GM19395 (cell line): ENCODE data around the gene AGTR1.
"Not testable (repeated sequence)": the region's sequence is repeated elsewhere in the genome, so short reads cannot be mapped to it uniquely, and the experiment has no call there.

Experiments used
- ATAC-seq: cut with Tn5 transposase; IDR thresholded peaks from one replicate; pipeline ENCODE4 v1.9.1; 2021; ENCODE audit warnings: mild to moderate bottlenecking, moderate library complexity; ENCODE audit not compliant: unreplicated experiment

Gene AGTR1

DNA sequence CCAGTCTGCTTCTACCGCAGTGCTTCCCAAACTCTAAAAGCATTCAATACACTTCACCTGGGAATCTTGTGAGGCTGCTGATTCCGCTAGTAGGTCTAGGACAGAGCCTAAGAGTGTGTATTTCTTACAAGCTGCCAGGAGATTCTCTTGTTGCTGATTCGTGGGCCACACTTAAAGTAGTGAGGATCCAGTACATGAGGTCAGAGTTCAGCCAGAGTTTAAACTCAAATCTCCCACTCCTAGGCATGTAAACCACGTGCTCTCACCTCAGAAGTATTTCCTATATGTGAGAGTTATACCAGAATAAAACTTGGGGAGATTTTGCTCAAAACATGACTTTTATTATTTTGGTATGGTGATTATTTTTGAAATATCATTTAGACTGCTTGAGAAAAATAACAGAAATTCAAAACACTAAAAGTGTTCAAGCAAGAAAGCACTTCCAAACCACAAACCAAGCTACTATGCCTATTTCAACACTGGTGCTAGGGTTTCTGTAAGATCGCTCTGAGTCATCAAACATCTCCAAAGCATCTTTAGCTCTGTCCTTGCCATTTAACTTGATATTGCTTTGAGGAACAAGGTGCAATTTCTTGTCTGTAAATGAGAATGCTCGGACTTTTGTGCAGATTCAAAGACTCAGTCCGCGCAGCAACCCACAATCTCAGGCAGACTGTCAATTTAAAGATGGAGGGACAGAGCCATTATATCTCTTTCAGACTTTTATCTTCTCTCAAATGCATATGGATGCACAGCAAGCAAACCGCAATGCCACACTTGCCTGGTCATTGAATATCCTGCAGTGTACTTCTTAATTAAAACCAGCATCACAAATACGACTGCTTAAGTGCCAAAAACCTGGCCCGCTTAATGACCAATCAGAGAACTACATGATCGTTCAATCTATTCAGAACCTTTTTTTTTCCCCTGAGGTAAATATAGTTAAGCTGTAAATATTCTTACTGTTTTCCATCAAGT, 59.8 kb downstream of the AGTR1 start:
- ATAC-seq, result no peak

DNA sequence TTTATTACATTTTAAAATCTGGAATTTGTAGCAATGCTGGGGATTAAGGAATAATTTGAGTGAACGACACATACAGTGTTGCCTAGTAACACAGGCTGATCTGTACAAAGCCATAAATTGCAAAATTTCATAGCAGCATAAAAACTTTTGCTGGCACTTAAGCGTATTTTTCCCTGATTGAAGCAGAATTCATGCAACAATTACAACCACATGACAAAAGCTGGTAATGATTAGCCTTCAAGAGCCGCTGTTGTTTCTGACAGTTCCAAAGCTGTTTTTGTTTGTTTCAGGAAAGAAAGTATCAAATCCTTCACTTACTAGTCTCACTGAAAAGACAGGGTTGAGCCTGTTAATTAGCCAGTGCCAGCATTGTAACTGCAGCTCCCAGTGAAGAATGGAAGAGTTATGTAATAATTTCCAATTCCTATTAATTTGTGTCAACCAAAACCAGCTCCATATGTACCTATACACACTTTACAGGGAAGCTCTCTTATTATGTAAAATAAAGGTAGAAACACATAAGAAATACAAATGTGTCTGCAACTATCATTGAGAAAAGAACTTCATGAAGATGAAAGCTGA, 60.7 kb downstream of the AGTR1 start:
- no peak for ATAC-seq

DNA sequence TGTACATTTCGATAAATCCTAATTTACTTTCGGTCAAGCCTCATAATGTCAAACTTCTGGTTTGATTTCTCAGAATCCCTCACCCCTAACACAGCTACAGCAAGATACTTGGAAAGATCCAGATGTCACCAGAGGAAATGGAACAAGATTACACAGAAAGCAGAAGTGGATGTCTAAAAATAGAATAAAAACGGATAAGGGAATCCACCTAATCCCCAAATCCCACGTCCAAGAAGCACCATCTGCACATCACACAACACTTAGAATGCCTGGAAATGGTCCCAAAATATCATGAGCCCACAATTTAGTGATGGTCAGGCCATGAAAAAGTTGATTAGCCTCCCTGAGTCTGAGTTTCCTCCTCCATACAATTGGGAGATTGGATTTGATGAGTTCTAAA, 61.7 kb downstream of the AGTR1 start:
- ATAC-seq, result no peak

DNA sequence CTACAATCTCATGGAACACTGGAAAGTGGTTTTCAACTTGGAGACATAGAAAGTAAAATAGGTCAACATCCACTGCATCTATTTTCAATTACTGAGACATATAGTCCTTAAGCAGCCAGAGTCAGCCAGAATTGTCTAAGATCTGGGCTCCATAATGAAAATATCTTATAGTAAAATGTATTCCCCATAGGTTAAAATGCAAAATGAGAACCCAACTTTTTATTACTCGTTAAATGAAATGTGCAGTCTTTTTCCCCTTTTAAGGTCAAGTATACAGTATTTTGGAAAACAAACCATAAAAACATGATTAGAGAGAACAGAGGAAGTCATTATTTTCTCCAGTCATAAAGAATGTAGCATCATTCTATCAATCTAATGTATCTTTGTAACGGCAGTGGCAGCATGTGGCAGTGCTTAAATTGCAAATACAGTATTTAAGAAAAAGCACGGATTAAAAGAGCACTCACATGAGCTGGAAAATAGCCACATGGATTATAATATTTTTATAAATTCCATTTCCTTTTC, 65.5 kb downstream of the AGTR1 start:
- no peak for ATAC-seq

DNA sequence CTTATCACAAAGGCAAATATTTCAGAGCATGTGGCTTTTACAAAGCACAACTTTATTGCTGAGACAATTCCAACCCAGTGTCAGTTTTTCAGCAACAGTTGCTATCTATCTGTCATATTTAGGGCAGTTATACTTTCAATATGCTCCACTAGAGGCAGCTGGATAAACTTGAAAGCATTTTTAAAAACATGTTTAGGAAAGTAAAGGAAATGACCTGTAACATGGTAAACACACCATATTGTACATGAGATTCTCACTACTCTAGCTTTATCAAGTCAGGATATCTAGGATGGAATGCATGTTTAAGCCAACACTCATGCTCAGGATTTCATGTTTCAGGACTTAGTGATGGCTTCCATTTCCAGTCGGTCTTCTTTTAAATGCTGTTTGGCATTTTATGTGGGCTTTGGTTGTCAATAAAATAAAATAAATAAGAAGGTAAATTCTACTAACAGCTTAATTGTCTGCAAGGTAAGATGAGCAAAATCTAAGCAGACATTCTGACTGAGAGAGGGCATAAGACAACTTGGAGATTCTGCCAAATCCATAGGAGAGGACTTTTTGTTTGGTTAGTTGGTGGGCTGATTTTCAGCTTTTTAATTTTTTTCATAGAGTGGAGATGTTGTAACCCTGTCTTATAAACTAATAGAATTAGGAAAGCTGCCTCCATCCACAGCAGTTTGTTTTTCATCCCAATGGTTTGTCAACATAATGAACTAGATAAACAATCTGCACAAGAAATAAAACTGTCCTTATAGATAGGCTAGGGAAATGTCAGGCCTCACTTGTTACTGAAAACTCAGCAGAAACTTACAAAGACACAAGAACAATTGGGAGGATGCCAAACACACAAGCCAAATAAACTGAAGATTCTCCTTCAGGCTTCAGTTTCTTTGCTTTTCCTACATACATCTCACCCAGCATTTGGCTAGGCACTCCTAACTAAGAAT, 66.6 kb downstream of the AGTR1 start:
- no peak for ATAC-seq

DNA sequence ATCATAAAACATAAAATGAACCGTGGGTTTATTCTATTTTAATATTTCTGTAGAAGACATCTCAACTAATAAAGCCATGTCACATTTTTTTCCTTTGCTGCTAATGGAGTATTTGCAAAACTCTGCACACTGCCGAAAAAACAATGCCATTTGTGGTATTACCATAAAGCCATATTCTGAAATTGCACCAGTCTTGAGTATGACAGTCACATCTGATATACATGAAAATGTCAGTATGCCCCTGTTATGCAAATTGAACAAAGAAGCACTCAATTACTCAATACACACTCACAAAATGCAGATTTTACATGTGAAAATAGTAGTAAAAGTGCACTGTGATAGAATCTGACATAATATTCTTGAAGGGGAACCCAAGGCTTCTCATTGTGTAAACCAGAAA, 74.7 kb downstream of the AGTR1 start:
- no peak for ATAC-seq

DNA sequence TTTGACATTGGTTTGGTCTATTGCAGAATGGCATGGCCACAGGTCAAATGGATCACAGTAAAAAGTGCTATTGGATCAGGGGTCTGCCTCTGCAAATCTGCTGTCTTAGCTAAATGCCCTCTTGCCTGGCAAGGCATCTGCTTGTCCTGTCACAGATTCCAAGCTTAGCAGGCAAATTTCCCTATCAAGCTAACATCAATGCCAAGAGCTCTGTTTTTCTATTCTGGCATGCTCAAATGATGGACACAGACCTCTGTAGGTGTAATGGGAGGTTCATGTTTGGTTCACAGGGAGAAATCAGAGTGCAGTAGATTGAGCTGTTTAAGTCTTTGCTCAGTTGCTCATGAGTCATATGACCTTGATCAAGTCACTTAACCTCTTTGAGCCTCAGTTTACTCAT, 75.1 kb downstream of the AGTR1 start:
- ATAC-seq, result no peak

DNA sequence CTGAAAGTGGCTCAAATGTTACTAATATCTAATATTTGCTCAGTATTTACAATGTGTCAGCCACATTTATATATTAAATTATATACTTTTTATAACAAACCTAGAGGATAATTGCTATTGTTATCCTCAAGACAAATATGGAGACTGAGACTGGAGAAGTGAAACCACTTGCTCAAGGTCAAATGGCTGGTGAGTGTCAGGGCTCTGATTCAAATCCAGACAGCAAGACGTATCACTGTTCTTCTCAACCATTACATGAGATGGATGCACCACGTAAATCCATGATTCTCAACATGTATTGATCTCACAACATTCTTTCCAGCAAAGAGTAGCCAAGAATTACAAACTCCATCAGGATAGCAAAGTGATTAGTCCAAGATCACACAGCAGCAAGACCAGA, 76.1 kb downstream of the AGTR1 start:
- ATAC-seq, result no peak

DNA sequence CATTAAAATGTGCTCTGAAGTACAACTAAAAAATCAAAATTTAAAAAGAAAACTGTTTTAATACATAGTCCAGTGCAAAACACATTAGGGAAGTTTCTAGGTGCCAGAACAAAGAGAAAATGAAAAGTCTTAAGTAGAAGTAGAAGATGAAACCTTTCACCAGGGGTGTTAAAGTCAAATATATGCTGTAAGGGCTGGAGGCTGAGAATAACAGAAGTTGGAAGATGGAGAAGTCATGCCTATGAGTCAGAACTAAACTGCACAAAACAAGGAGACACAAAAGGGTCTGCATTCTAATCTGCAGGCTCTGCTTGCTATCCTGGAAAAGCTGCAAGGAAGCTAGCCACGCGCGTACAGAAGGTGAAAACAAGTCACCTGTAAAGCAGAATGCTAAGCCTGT, 81.2 kb downstream of the AGTR1 start:
- ATAC-seq, result no peak

DNA sequence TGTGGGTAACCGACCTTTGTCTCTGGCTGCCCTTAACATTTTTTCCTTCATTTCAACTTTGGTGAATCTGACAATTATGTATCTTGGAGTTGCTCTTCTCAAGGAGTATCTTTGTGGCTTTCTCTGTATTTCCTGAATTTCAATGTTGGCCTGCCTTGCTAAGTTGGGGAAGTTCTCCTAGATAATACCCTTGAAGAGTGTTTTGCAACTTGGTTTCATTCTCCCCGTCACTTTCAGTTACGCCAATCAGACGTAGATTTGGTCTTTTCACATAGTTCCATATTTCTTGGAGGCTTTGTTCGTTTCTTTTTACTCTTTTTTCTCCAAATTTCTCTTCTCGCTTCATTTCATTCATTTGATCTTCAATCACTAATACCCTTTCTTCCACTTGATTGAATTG, 87.3 kb downstream of the AGTR1 start:
- ATAC-seq, result not testable (repeated sequence)

DNA sequence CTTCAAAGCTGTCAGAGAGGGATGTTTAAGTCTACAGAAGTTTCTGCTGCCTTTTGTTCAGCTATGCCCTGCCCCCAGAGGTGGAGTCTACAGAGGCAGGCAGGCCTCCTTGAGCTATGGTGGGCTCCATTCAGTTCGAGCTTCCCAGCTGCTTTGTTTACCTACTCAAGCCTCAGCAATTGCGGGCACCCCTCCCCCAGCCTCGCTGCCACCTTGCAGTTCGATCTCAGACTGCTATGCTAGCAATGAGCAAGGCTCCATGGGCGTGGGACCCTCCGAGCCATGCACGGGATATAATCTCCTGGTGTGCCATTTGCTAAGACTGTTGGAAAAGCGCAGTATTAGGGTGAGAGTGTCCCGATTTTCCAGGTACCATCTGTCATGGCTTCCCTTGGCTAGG, 88.5 kb downstream of the AGTR1 start:
- not testable (repeated sequence) for ATAC-seq

DNA sequence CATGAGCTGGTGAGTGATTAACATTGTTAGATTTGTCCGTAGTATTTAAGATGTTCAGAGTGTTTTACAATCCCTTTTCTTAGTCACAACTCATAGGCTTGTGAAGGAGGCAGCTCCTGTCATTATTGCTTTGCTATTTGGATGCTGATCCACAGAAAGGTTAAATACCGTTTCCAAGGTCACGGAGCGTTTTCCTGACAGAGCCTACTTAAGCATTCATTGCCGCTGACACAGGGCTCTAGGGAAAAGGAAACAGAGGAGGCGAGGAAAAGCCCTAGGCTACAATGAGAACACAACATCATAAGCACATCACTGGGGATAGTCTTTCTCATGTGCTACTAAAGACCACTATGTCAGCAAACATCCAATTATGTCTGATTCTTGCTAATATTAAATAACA, 91.4 kb downstream of the AGTR1 start:
- no peak for ATAC-seq

DNA sequence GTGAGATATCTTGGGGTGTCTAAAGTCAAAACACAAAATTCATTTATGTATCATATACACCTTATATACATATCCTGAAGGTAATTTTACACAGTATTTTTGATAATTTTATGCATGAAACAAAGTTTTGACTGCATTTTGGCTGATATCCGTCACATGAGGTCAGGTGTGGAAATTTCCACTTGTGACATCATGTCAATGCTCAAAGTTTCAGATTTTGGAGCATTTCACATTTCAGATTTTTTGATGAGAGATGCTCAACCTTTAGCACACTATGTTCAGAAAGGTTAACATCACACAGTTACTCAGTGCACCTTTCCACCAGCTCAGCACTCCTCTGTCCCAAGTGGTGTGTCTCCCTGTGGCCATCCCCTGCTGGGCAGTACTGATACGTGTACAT, 92.2 kb downstream of the AGTR1 start:
- no peak for ATAC-seq

DNA sequence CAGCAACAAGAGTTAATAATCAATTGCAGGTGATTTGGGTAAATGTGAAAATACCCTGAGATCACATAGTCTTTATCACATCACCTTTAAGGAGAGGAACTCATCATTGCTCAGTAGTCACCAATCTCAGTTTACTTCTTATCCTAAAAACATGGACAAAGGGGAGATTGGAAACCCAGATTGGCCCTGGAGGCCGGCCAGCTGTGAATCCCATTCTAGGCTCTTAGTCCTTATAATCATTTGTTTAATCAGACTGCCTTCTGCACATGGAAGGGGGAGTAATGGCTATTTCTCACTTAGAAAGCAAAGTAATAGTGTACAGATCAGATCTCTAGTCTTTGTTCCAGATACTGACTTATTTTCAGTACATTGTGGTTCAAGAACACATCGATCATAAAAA, 92.7 kb downstream of the AGTR1 start:
- ATAC-seq, result no peak

DNA sequence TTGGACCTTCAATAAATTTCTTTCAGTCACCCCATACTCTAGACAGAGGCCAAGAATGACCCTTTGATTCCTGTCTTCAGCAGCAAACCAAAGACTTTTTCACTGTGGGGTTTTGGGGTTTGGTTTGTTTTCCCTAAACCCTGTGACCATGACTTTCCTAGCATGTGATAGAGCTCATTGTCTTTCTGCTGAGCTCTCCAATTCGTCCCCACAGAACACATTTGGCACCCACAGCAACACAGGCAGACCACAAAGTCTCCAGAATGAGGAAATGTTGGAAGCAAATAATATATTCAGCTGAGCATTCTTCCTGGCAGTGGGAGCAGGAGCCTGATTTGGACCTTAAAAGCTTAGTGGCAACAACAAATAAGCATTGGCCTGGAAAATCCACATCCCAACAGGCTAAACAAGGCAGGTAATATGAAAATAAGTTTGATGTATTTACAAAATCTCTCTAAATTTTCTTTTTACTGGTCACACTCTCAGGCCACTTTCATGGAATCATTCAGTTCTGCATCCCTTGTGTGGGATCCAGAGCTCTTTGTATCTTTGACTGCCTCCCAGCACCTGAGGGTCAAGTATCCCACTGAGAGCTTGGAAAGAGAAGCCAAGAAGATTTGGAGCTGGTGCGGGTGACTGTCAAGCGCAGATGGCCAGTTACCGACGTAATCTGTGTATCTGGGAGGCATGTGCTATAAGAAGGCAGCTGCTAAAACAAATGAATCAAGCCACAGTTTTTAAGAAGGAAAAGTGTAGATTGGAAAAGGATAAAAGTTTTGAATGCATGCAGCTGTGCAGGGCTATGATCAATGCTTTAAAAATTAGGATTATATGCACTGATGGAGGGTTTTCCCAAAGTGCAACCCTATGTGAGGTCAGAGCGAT, 93.4 kb downstream of the AGTR1 start:
- ATAC-seq, result no peak

DNA sequence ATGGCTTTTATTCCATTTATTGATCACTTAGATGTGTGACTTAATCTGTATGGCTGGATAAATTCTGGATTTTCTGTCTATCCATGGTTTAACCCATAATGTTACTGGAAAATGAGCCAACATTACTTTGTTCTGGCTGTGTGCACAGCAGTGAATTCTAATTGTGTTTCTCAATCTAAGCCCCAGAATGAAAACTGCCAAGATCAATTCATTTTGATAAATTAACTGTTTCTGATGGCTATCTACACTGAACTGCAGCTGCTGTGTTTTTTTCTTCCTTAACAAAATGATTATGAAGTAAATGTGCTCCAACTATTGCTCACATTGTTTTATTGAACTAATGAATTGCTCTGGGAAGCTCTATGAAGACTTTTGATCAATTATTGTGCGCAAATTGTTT, 94.2 kb downstream of the AGTR1 start:
- no peak for ATAC-seq

DNA sequence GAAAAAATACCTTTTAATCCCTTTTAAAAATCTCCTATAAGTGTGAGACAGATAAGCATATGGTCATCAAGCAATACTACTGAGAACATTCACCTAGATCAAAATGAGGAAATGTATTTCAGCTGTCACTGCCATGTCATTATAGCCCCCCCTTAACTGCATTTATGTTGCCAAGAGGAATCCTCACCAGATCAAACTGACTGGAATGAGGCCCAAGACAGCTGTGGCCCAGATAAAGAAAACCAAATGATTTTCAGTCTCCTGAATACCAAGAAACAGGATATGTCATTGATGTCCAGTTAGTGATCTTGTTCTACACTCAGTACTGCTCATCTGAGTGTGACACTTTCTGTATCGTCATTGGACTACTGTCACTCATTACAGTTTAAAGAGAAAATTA, 94.8 kb downstream of the AGTR1 start:
- no peak for ATAC-seq
